Astrocyte (in vitro differentiated cells and primary cell): ENCODE measurements around the gene PCK1. TPM values are rescaled to one million over a fixed set of nuclear protein-coding genes. Genes with fewer than 3 reads are reported as not detected.

Experiments used
- DNase-seq: peaks from one replicate; pipeline ENCODE4 v3.0.0-alpha.2; 2010; ENCODE audit warnings: low read depth
- FAIRE-seq: peaks from 2 replicates; lab custom pipeline; 2011; peaks lifted over from hg19 to GRCh38; lab: Jason Lieb, UNC
- H2AFZ ChIP-seq: 2 replicates; pipeline ENCODE4 v1.6.0; 2012; ENCODE audit warnings: low read depth, low read length, inconsistent platforms
- H3K27ac ChIP-seq: 2 replicates; pipeline ENCODE4 v1.5.1; 2011; ENCODE audit warnings: low read depth, low read length, inconsistent platforms
- H3K27me3 ChIP-seq: 2 replicates; pipeline ENCODE4 v1.6.0; 2011; ENCODE audit warnings: low read length, inconsistent platforms; ENCODE audit not compliant: insufficient read depth
- H3K36me3 ChIP-seq: 2 replicates; pipeline ENCODE4 v1.5.1; 2011; ENCODE audit warnings: low read length, inconsistent platforms; ENCODE audit not compliant: insufficient read depth
- H3K4me1 ChIP-seq: 2 replicates; pipeline ENCODE4 v1.5.1; 2011; ENCODE audit warnings: low read length, inconsistent platforms; ENCODE audit not compliant: insufficient read depth
- H3K4me2 ChIP-seq: 2 replicates; pipeline ENCODE4 v1.6.0; 2012; ENCODE audit warnings: low read length, inconsistent platforms
- H3K4me3 ChIP-seq: 2 replicates; pipeline ENCODE4 v1.5.1; 2011; ENCODE audit warnings: low read depth, mild to moderate bottlenecking, low read length, inconsistent platforms; ENCODE audit not compliant: insufficient read depth
- H3K79me2 ChIP-seq: 2 replicates; pipeline ENCODE4 v1.6.0; 2012; ENCODE audit warnings: mild to moderate bottlenecking, low read length, inconsistent platforms; ENCODE audit not compliant: insufficient read depth
- H3K9ac ChIP-seq: 2 replicates; pipeline ENCODE4 v1.6.0; 2012; ENCODE audit warnings: mild to moderate bottlenecking, low read length, inconsistent platforms
- H3K9me3 ChIP-seq: 2 replicates; pipeline ENCODE4 v1.5.1; 2012; ENCODE audit warnings: low read depth, mild to moderate bottlenecking, low read length, inconsistent platforms; ENCODE audit not compliant: insufficient read depth
- H4K20me1 ChIP-seq: 2 replicates; pipeline ENCODE4 v1.6.0; 2012; ENCODE audit warnings: low read length, inconsistent platforms; ENCODE audit not compliant: insufficient read depth
- H3K27ac Mint-ChIP-seq: one replicate; pipeline ENCODE4 v1.8.0; 2021; ENCODE audit warnings: mild to moderate bottlenecking, mixed read lengths; ENCODE audit not compliant: unreplicated experiment
- H3K27me3 Mint-ChIP-seq: one replicate; pipeline ENCODE4 v1.8.0; 2021; ENCODE audit warnings: low read depth, mixed read lengths; ENCODE audit not compliant: unreplicated experiment
- H3K36me3 Mint-ChIP-seq: one replicate; pipeline ENCODE4 v1.8.0; 2021; ENCODE audit warnings: low read depth, mixed read lengths; ENCODE audit not compliant: unreplicated experiment
- H3K4me1 Mint-ChIP-seq: one replicate; pipeline ENCODE4 v1.8.0; 2021; ENCODE audit warnings: low read depth, mixed read lengths; ENCODE audit not compliant: unreplicated experiment
- H3K4me3 Mint-ChIP-seq: one replicate; pipeline ENCODE4 v1.8.0; 2021; ENCODE audit warnings: mild to moderate bottlenecking, moderate library complexity, mixed read lengths; ENCODE audit not compliant: unreplicated experiment
- H3K9me3 Mint-ChIP-seq: one replicate; pipeline ENCODE4 v1.8.0; 2021; ENCODE audit warnings: mild to moderate bottlenecking, mixed read lengths; ENCODE audit not compliant: unreplicated experiment
- CTCF ChIP-seq: IDR thresholded peaks from 2 replicates; pipeline ENCODE4 v1.5.1; 2011; ENCODE audit warnings: low read depth, mild to moderate bottlenecking, inconsistent platforms, low read length, moderate library complexity; ENCODE audit not compliant: insufficient read depth
- EZH2 ChIP-seq: IDR thresholded peaks from 2 replicates; pipeline ENCODE4 v1.6.1; 2012; ENCODE audit warnings: mild to moderate bottlenecking, low read length, inconsistent platforms; ENCODE audit not compliant: insufficient read depth
- total RNA-seq: library from RNA; stranded (reverse); gene quantifications from 2 replicates; pipeline ENCODE4 v1.2.1, GENCODE V29; 2021

Gene PCK1
- total RNA-seq, 1 donor from 2014 or later, result not detected

- peaks cover 34% of the 10 kb centered on the region for H3K27me3 Mint-ChIP-seq
- Histone ChIP-seq H3K4me3 (no peak overlapping the region), H3K4me2 (no peak overlapping the region), H3K9me3 (no peaks in the 10 kb centered on the region), H3K4me1 (no peaks in the 10 kb centered on the region), H3K79me2 (no peaks in the 10 kb centered on the region), H3K27me3 (peaks cover 11% of the 10 kb centered on the region), H3K9ac (no peak overlapping the region), H3K27ac (no peak overlapping the region), H4K20me1 (no peaks in the 10 kb centered on the region), H3K36me3 (no peaks in the 10 kb centered on the region), H2AFZ (no peak overlapping the region)
- no peaks in the 10 kb centered on the region for H3K4me1 Mint-ChIP-seq
- no peak overlapping the region for H3K27ac Mint-ChIP-seq
- no peak overlapping the region for H3K4me3 Mint-ChIP-seq
- no peak for DNase-seq
- TF ChIP-seq EZH2, result no peak
- no peaks in the 10 kb centered on the region for H3K9me3 Mint-ChIP-seq
- FAIRE-seq, result no peak
- H3K36me3 Mint-ChIP-seq, result no peaks in the 10 kb centered on the region
Measured at GRCh38 chr20:57526885-57527460, 33.9 kb upstream of the PCK1 start.

GRCh38 chr20:57527728-57528127 lies 33.2 kb upstream of the PCK1 start:
- DNase-seq (no peak), FAIRE-seq (no peak)
- Histone ChIP-seq H4K20me1 (no peaks in the 10 kb centered on the region), H3K27ac (no peak overlapping the region), H3K36me3 (no peaks in the 10 kb centered on the region), H2AFZ (no peak overlapping the region), H3K9me3 (no peaks in the 10 kb centered on the region), H3K79me2 (no peaks in the 10 kb centered on the region), H3K4me2 (no peak overlapping the region), H3K9ac (no peak overlapping the region), H3K4me1 (no peaks in the 10 kb centered on the region), H3K27me3 (peaks cover 17% of the 10 kb centered on the region), H3K4me3 (no peak overlapping the region)
- no peaks in the 10 kb centered on the region for H3K4me1 Mint-ChIP-seq
- H3K9me3 Mint-ChIP-seq, result peaks cover 1% of the 10 kb centered on the region
- no peak overlapping the region for H3K27ac Mint-ChIP-seq
- peaks cover 31% of the 10 kb centered on the region for H3K27me3 Mint-ChIP-seq
- H3K36me3 Mint-ChIP-seq, result no peaks in the 10 kb centered on the region
- no peak overlapping the region for H3K4me3 Mint-ChIP-seq
- TF ChIP-seq EZH2 (no peak), CTCF (no peak)

- no peak overlapping the region for H3K4me2 ChIP-seq
- H3K27ac ChIP-seq, result no peak overlapping the region
- Mint-ChIP-seq H3K36me3 (no peaks in the 10 kb centered on the region), H3K4me3 (no peak overlapping the region), H3K4me1 (no peaks in the 10 kb centered on the region), H3K27ac (no peak overlapping the region), H3K27me3 (peaks cover 33% of the 10 kb centered on the region), H3K9me3 (peaks cover 3% of the 10 kb centered on the region)
- DNase-seq, result no peak
- no peaks in the 10 kb centered on the region for H4K20me1 ChIP-seq
- H3K36me3 ChIP-seq, result no peaks in the 10 kb centered on the region
- no peaks in the 10 kb centered on the region for H3K9me3 ChIP-seq
- no peaks in the 10 kb centered on the region for H3K79me2 ChIP-seq
- no peak overlapping the region for H2AFZ ChIP-seq
- no peak overlapping the region for H3K4me3 ChIP-seq
- peaks cover 22% of the 10 kb centered on the region for H3K27me3 ChIP-seq
- H3K9ac ChIP-seq, result no peak overlapping the region
- FAIRE-seq, result no peak
- H3K4me1 ChIP-seq, result no peaks in the 10 kb centered on the region
- TF ChIP-seq EZH2, result no peak
- TF ChIP-seq CTCF, result no peak
Measured at GRCh38 chr20:57528148-57528547, 32.8 kb upstream of the PCK1 start.
